ENCODE results near the gene AKAP13.

- no peak for TF ChIP-seq MZF1 (tag by site-specific recombination; IDR thresholded peaks at IDR 0.05; ENCODE audit: borderline replicate concordance)
- no peak for TF ChIP-seq CTCF (tag by site-specific recombination; IDR thresholded peaks at IDR 0.05)
- no peak for TF ChIP-seq YY2 (tag by site-specific recombination; IDR thresholded peaks at IDR 0.05)
- no peak for TF ChIP-seq ZFHX2 (tag by site-specific recombination; conservative IDR thresholded peaks at IDR 0.05)
Observed at GRCh38 chr15:85494048-85494777, 113.8 kb downstream of the AKAP13 start.

Measured in HEK293 (cell line).